PFSK-1 (cell line): ENCODE data around the gene KDM4C.

Source experiments
- POLR2AphosphoS5 ChIP-seq: IDR thresholded peaks from 2 replicates; pipeline ENCODE4 v1.6.1; 2012; ENCODE audit warnings: low read depth, mild to moderate bottlenecking, control low read depth, low read length, moderate library complexity
- TF ChIP-seq, protein P1 (sequence below), 2 experiments: IDR thresholded peaks; 2 replicates each; pipeline versions ENCODE4 v1.6.1 to v1.8.0; 2011 to 2012; ENCODE audit warnings: low read depth in 2 of 2, low read length in 2 of 2, control low read depth in 1 of 2, inconsistent platforms in 1 of 2, mild to moderate bottlenecking in 1 of 2, moderate library complexity in 1 of 2; ENCODE audit not compliant: insufficient read depth in 1 of 2

DNA sequence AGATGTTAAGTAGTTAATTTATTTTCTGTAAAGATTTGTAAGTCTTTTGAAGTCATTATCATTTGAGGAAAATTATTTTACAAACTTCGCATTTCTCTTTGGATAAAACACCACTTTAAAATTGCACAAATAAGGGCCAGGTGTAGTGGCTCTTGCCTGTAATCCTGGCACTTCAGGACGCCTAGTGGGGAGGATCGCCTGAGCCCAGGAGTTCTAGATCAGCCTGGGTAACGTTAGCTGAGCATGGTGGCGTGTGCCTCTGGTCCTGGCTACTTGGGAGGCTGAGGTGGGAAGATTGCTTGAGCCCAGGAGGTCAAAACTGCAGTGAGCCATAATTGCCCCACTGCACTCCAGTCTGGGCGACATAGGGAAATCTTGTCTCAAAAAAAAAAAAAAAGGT, 185.5 kb downstream of the KDM4C start:
- TF ChIP-seq, protein P1, sequence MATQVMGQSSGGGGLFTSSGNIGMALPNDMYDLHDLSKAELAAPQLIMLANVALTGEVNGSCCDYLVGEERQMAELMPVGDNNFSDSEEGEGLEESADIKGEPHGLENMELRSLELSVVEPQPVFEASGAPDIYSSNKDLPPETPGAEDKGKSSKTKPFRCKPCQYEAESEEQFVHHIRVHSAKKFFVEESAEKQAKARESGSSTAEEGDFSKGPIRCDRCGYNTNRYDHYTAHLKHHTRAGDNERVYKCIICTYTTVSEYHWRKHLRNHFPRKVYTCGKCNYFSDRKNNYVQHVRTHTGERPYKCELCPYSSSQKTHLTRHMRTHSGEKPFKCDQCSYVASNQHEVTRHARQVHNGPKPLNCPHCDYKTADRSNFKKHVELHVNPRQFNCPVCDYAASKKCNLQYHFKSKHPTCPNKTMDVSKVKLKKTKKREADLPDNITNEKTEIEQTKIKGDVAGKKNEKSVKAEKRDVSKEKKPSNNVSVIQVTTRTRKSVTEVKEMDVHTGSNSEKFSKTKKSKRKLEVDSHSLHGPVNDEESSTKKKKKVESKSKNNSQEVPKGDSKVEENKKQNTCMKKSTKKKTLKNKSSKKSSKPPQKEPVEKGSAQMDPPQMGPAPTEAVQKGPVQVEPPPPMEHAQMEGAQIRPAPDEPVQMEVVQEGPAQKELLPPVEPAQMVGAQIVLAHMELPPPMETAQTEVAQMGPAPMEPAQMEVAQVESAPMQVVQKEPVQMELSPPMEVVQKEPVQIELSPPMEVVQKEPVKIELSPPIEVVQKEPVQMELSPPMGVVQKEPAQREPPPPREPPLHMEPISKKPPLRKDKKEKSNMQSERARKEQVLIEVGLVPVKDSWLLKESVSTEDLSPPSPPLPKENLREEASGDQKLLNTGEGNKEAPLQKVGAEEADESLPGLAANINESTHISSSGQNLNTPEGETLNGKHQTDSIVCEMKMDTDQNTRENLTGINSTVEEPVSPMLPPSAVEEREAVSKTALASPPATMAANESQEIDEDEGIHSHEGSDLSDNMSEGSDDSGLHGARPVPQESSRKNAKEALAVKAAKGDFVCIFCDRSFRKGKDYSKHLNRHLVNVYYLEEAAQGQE (IDR thresholded peaks at IDR 0.05; ENCODE audit: insufficient read depth in 1 of 2, low read depth in 2 of 2, low read length in 2 of 2): no peak
- no peak for TF ChIP-seq POLR2AphosphoS5
